ENCODE data around the gene PPM1D.

PPM1D gene

GRCh38 chr17:60565233-60565632 is 34.8 kb upstream of the PPM1D start:
- TF ChIP-seq YY1 (IDR thresholded peaks at IDR 0.05; ENCODE audit: low read depth), result no peak
- TF ChIP-seq TCF12 (IDR thresholded peaks at IDR 0.05; ENCODE audit: low read depth), result no peak
- no peak for TF ChIP-seq CEBPB (IDR thresholded peaks at IDR 0.05)
- no peak for TF ChIP-seq FOXM1 (IDR thresholded peaks at IDR 0.05; ENCODE audit: borderline replicate concordance, low read depth)
- TF ChIP-seq TAF1 (IDR thresholded peaks at IDR 0.05; ENCODE audit: low read depth), result no peak
- TF ChIP-seq REST (IDR thresholded peaks at IDR 0.05; ENCODE audit: low read depth), result no peak
- no peak for TF ChIP-seq NFIC (IDR thresholded peaks at IDR 0.05)
- no peak for TF ChIP-seq EGR1 (IDR thresholded peaks at IDR 0.05)
- no peak for TF ChIP-seq TEAD4 (IDR thresholded peaks at IDR 0.05)
- no peak for TF ChIP-seq RAD21 (IDR thresholded peaks at IDR 0.05; ENCODE audit: low read depth)

- TF ChIP-seq EP300 (IDR thresholded peaks at IDR 0.05; ENCODE audit: borderline replicate concordance) (no peak), TEAD4 (IDR thresholded peaks at IDR 0.05) (no peak), USF1 (IDR thresholded peaks at IDR 0.05) (no peak), RAD21 (IDR thresholded peaks at IDR 0.05; ENCODE audit: low read depth) (no peak), EGR1 (IDR thresholded peaks at IDR 0.05) (no peak), CEBPB (IDR thresholded peaks at IDR 0.05) (no peak), NFIC (IDR thresholded peaks at IDR 0.05) (no peak), ZBTB7A (IDR thresholded peaks at IDR 0.05; ENCODE audit: low read depth) (no peak), REST (IDR thresholded peaks at IDR 0.05; ENCODE audit: low read depth) (no peak), MAX (IDR thresholded peaks at IDR 0.05) (no peak), CREB1 (IDR thresholded peaks at IDR 0.05; ENCODE audit: low read depth) (no peak), TAF1 (IDR thresholded peaks at IDR 0.05; ENCODE audit: low read depth) (no peak), FOXM1 (IDR thresholded peaks at IDR 0.05; ENCODE audit: borderline replicate concordance, low read depth) (no peak), TCF12 (IDR thresholded peaks at IDR 0.05; ENCODE audit: low read depth) (no peak), YY1 (IDR thresholded peaks at IDR 0.05; ENCODE audit: low read depth) (no peak)
Measured at GRCh38 chr17:60573236-60574051, 26.5 kb upstream of the PPM1D start.

- TF ChIP-seq EGR1 (IDR thresholded peaks at IDR 0.05), result no peak
- TF ChIP-seq TCF12 (IDR thresholded peaks at IDR 0.05; ENCODE audit: low read depth), result no peak
- TF ChIP-seq CREB1 (IDR thresholded peaks at IDR 0.05; ENCODE audit: low read depth), result no peak
- TF ChIP-seq USF1 (IDR thresholded peaks at IDR 0.05), result no peak
- TF ChIP-seq TEAD4 (IDR thresholded peaks at IDR 0.05), result no peak
- no peak for TF ChIP-seq EP300 (IDR thresholded peaks at IDR 0.05; ENCODE audit: borderline replicate concordance)
- TF ChIP-seq REST (IDR thresholded peaks at IDR 0.05; ENCODE audit: low read depth), result no peak
Measured at GRCh38 chr17:60577147-60577915, 22.7 kb upstream of the PPM1D start.

GRCh38 chr17:60579090-60579489 is 20.9 kb upstream of the PPM1D start:
- TF ChIP-seq TCF12 (IDR thresholded peaks at IDR 0.05; ENCODE audit: low read depth) (no peak), TAF1 (IDR thresholded peaks at IDR 0.05; ENCODE audit: low read depth) (no peak), EP300 (IDR thresholded peaks at IDR 0.05; ENCODE audit: borderline replicate concordance) (no peak), YY1 (IDR thresholded peaks at IDR 0.05; ENCODE audit: low read depth) (no peak), EGR1 (IDR thresholded peaks at IDR 0.05) (no peak), CEBPB (IDR thresholded peaks at IDR 0.05) (no peak), REST (IDR thresholded peaks at IDR 0.05; ENCODE audit: low read depth) (no peak), ZBTB7A (IDR thresholded peaks at IDR 0.05; ENCODE audit: low read depth) (no peak), MAX (IDR thresholded peaks at IDR 0.05) (no peak), USF1 (IDR thresholded peaks at IDR 0.05) (no peak), TEAD4 (IDR thresholded peaks at IDR 0.05) (no peak), FOXM1 (IDR thresholded peaks at IDR 0.05; ENCODE audit: borderline replicate concordance, low read depth) (no peak), RAD21 (IDR thresholded peaks at IDR 0.05; ENCODE audit: low read depth) (no peak), NFIC (IDR thresholded peaks at IDR 0.05) (no peak)
